ENCODE data around the gene EIF5A.

Gene EIF5A

DNA sequence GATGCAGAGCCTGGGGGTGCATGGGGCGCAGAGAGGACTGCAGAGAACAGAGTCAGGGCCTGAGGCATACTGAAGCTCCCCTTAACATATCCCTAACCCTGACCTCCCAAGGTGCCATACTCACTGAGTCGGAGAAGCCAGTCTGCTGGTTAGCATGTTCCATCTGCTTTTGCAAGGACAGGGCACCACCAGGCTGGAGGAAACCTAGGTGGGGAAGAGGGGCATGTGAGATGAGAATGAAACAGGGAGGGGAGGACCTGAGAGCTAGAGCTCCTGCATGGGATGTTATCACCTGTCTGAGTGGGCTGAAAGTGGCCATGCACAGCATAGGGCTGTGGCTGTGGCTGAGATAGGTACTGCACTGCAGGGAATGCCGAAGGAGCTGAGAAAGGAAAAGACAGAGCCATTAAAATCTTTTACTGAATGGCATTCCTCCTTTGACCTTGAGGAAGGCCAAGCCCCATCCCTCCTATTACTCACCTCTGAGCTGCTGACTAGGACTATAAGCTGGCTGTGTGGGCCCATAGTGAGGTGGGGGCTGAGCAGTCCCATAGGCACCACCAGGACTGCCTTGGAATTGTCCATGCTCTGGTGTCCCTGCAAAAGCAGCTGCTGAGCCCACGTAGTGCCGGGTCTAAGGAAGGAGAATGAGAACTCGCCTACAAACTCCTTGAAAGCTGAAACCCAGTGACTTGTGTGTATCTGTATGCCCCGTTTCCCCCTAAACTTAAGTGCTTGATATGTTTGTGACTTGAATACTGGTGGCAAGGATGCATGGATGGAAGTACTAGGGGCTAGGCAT, 5.9 kb downstream of the EIF5A start:
- DNase-seq (ENCODE audit: low read depth) = no peak

DNA sequence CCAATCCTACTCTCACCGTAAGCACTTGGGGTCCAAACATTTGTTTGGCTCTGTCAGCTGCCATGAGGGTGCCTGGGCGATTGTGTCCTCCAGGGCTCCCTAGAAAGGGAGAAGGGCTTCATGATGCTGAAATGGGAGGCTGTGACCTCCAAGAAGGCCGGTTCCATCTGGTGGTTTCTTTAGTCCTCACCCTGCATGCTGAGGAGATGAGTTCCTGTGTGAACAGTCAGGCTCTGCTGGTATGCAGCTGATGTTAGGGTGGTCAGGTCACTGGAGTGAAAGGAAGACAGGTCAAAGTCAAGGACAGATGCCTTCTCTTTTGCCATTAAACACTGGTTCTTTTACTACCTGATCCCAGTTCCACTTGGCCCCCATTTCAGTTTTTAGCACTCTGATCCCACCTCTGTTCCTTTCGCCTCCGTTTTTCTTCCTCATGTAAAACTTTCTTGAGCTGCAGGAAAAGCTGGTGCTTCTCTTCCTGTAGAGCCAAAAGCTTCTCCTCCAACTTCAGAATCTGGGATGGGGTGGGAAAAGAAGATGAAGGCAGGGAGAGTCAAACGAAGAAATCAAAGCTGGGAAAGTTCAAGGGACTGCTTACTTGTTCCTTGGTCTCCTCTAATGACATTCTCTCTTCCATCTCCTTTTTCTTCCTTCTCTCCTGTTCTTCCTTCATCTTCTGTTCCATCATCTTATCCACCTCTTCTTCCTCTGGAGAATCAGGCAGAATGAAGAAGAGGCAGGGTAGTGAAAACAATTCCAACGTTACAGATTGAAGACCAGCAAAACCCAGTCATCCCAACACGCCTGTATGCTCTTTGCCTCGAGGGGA, 6.7 kb downstream of the EIF5A start:
- DNase-seq (ENCODE audit: low read depth) = no peak

DNA sequence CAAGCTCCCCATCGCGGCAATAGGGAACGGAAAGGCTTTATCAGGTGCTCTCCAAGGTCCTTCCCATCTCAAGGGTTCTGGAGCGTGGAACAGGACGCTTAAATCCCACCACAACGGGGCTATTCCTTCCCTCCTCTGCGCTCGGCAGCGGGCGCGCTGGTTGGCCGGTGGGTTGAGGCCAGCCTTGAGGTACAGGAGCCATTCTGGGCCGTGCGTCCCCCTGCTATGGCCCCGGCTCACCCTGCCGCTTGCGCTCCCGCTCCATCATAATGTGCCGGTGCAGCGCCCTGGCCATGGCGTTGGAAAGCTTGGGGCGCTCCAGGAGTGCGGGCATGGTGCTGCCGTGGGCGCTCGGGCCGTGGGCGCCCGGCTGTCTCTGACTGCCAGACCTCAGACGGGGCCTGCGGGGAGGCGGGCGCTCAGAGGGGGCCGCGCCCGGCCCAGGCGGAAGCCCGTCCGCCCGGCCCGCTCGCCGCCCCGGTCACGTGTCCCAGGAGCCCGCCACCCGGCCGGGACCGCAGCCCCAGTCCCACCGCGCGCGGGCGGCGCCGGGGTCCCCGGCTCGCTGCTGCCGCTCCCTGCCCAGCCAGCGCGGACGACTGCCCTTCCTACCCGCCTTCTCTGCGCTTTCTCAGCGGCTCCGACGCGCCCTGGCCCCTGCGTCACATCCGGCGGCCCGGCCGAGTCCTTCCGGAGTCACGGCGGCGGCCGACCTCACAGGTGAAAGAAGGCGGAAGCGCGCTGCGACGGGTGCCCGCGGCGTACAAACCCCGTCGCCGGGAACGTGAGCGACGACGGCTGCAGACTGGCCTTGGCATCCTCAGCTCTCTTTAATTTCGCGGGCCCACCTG, 7.5 kb downstream of the EIF5A start, which contains the start of gene GPS2:
Gene GPS2, minus strand, starts transcription at position 642 of the 851 bp plus-strand sequence. Its CDS starts 308 bp downstream, at position 334.
- DNase-seq (ENCODE audit: low read depth) = peak; percentile 69

DNA sequence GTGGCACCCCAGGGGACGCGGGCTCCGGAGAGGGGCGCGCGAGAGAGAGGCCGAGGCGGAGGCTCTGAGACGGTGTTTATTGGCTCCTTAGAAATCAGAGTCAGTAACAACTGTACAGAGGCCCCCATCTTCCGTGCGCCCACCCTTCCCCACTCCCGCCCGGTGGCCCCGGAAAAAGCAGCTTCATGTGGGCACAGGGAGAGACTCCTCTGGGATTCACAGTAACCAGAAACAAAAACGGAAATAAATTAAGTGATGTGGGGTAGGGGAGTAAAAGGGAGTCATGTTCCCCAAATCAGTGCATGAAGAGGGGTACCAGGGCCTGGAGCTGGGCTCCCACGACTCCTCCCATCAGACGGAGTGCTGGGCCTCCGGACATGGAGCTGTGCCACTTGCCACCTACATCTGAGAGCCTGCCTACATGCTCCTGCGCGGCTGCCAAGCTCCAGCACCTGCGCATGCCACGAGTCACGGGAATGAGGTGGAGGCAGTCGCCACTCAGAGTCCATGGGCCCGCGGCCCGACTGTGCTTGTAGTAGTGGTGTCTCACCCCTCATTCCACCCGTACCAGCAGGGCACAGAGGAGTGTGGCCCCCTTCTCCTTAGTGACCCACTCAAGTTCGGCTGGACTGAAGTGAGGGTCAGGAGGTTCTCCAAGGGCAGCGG, 8.3 kb downstream of the EIF5A start:
- DNase-seq (ENCODE audit: low read depth) = no peak

DNA sequence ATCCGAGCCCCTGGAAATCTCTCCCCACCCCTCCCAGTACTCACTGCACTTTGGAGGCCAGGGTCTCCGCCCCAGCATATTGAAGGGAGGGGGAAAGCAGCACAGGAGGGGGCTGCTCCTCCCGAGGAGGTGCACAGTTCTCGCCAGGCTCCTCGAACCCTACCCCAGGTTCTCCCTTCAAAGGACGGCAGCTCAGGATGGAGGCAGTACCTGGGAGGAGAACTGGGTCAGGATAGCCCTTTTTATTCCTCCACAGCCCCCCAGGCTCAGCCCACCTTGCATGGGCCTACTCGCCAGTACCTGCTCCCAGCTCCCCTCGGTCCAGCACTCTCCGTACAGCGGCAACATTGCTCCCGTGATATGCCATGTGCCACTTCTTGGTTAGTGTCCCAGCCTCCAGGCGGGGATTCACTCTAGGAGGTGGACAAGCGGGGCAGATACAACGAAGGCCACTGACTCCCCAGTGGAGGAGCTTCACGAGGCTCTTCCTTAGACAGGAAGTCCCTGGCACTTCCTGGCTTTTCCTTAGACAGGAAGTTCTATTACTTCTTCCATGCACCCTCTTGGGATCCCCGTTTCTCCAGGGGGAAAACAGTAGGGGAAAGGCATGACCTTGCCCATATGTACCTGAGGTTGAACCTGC, 9.9 kb downstream of the EIF5A start:
- DNase-seq (ENCODE audit: low read depth) = no peak

DNA sequence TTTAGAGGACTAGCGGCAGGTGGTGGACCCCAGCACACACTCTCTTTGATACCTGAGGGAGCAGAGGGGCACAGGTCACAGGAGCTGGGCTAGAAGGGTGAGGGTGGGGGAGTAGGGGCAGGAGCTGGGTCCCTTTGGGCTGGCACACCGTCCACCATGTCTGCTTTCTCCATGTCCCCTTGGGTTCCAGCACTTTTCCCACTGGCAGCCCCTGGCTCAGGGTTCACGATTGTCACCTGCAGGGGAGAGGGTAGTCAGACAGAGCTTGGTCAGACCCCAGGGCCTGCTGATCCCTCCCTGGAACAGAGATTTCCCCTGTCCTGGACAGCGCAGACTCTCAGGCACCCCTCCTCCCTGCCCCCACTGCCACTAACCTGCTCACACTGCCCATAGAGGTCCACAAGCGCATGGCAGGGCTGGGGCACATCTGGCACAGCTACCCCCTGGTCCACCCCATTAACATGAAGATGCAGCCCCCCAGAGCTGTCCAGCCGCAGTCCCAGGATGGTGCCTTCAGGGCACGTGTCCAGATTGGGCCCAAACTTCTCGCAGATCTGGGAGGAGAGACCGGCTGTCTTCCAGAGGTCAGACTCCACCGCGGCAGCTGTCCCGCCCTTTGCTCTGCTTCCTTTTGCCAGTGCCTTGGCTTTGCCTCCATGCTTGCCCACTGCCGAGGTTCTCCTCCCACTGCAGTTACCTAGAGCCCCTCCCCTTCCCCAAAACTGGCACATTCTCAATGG, 10.9 kb downstream of the EIF5A start:
- DNase-seq (ENCODE audit: low read depth) = no peak

DNA sequence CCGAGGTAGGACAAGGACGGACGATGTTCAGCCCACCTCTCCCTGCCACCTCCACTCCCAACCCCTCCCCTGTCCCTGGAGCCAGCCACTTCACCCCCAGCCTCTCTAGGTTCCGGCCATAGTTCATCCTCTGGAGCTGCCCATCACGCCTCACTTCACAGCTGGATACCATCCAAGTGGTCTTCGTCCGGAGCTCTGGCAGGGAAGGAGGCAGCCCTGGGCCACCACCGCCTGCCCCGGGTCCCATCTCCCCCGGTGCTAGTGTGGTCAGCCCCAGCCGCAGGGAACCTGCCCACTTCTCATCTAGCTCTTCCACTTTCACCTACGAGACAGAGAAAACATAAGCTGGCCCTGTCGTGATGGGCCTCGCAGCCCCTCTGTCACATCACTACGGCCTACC, 14.0 kb downstream of the EIF5A start:
- DNase-seq (ENCODE audit: low read depth) = no peak

DNA sequence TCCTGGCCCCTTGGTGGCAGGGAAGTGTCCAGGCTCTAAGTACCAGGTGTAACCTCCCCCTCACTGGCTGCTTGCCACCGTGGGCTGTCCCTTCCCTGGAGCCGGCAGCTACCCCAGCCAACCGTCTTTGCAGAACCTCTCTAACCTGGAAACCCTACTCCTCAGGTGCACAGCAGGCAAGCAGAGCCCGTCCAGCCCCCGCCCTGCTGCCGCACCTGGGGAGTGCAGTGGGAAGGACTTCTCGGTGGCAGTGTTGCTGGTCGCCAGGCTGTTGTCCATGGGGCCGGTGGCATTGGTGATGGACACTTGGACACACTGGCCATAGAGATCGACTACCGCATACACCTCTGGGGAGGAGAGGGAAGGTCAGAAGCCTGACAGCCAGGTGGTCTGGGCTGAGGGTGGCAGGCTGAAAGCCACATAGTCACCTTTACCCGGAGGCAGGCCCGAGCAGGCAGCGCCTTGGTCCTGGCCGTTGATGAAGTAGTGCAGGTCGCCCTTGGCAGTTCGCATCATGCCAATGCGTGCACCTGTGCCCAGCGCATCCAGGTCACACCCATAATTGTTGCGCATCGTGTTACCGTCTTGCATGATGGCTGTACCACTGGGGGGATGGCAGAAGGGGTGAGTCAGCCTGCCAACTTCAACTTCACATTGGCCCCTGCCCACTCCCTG, 15.2 kb downstream of the EIF5A start:
- no peak for DNase-seq (ENCODE audit: low read depth)

DNA sequence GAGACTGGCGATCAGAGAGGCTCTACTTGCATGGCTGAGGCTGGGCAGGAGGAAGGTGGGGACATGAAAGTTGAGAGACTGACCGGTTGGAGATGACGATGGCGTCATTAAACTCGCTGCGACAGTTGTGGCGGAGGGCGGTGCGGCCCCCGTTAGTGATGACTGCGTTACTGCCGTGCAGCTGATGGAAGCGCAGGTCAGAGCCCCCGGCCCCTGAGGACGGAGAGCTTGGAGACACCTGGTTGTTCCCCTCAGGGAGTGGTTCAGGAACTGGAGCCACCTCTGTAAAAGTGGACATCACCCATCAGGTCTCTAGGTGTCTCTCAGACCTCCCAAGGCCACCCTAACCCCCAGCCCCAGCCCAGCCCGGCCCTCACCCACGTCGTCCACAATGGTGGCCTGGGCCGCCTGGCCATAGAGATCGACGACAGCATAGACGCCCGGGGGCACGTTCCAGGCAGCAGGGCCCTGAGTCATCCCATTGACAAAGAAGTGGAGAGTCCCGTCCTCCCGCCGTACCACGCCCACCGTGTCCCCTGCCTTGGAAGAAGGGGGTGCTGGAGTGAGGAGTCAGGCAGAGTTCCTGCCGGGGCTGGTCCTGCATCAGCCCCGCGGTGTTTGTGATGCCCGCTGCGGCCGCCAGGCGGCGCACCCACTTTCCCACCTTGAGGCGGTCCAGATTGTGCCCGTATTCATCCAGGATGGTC, 16.5 kb downstream of the EIF5A start:
- no peak for DNase-seq (ENCODE audit: low read depth)

DNA sequence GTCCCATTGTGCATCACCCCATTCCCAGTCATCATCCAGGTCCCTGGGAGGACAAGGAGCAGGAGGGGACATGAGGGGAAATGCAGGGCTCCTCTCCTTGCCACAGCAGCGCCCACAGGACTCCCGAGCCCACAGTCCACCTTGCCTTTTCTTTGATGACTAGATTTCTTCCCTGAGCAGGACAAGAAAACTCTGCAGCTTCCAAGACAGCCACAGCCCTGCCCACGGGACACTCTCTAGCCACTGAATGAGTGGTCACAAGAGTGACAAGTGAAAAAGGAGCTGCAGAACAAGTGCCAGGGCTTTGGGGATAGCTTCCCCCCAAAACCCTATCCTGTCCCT, 17.0 kb downstream of the EIF5A start:
- no peak for DNase-seq (ENCODE audit: low read depth)

DNA sequence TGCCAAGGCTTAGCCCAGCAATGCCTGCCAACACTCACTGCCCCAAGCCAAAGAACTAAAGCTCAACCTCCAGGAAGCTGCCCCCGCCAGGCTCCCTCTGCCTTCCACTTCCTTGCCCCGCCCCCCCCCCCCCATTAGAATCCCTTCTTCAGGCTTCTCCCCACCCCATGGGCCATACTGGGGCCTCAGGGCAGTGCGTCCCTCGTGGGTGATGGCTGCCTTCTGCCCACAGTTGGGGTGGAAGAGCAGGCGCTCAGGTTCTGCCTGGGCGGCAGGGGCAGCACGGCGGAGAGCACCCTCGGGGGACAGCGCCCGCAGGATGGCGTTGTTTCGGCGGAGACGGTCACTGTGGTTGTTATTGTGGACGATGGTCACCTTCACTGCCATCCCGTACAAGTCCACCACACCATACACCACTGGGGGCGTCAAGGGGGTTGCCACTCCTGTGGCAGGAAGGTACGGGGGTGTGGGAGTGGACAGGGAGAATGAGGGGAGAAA, 17.7 kb downstream of the EIF5A start:
- DNase-seq (ENCODE audit: low read depth) = no peak

DNA sequence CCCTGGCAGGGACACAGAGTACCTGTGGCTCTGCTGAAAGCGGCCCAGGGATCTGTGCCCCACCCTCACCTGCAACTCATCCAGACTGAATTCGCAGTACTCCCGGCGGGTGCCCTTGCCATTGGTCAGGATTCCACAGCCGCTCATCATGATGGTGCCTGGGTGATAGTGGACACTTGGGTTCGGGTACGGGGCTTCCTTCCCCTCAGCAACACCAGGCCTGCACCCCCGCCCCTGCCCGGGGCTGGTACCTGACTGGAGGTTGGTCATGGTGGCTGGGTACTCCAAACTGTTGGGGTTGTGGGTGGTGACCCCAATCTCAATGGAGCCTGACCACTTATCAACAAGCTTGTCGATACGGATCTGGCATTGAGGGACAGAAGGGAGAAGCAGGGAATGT, 18.8 kb downstream of the EIF5A start:
- no peak for DNase-seq (ENCODE audit: low read depth)

DNA sequence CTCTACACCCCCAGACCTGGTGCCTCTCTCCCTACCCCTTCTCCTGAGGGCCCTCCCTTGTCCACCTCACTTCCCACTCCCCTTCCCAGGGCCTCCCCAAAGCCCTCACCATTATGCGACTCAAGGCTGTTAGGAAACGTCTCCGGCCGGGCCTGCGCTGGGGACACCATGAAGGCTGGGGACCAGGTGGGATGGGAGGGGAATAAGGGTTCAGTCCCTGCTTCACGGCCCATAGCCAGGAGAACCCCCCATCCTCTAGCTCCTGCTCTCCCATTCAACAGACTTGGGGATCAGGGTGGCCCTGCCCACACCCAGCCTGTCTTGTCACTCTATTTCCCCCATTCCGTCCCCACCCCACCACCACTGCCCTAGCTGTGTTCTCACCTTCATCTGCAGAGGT, 19.6 kb downstream of the EIF5A start:
- no peak for DNase-seq (ENCODE audit: low read depth)

DNA sequence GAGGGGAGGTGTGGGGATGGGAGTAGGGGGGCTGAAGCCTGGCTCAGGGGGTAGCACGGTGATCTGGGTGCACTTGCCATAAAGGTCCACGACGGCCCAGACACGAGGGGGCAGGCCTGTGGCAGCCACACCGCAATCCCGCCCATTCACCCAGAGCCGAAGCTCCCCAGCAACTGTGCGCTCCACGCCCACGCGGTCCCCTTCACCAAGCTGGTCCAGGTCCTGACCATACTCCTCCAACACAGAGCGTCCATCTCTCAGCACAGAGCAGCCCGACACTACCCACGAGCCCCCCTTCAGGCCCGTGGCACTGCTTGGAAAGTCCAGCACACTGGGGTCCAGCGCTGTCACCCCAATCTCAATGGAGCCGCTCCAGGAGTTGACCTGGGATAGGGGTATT, 20.1 kb downstream of the EIF5A start:
- no peak for DNase-seq (ENCODE audit: low read depth)

DNA sequence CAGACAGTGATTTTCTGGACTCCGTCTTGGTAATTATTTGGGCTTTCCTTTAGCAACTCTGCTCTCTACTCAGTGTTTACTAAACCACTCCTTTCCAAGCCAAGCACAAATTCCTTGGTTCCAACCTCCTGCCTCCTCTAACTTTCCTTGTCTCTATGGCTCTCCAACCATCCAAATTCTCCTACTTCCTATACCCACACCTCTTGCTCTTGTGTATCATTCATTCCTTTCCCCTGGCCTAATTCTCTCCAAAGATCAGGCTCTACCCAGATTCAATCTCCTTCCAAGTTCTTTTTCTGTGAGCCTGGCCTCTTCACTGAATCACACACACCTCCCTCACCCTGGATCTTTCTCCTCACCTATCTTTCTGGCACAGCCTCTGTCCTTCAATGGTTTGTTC, 20.6 kb downstream of the EIF5A start:
- DNase-seq (ENCODE audit: low read depth) = no peak

DNA sequence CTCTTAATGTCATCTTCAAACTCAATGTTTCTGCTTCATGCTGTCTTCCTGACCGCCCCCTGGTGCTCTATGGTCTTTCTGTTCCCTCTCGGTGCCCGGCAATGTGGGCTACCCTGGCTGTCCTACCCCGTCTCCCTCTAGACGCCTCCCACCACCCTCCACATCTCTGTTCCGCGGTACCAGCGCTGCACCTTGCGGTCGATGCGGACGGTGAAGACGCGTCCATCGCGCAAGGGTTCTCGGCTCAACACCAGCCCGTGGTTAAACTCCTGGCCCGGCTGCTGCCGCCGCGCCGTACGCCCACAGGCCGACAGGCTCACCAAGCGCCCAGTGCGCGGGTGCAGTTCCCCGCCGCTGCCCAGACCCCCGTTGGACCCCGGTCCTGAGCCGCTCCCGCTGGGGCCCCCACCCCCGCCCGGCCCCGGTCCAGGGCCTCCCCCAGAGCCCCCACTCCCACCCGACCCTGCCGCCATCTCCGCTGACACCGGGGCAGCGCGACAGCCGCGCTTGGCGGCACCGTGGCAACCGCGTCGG, 21.5 kb downstream of the EIF5A start, which contains the start of gene NEURL4:
Gene NEURL4, minus strand, starts transcription at position 496 of the 534 bp plus-strand sequence. Its CDS starts 23 bp downstream, at position 473.
- DNase-seq (ENCODE audit: low read depth) = no peak

DNA sequence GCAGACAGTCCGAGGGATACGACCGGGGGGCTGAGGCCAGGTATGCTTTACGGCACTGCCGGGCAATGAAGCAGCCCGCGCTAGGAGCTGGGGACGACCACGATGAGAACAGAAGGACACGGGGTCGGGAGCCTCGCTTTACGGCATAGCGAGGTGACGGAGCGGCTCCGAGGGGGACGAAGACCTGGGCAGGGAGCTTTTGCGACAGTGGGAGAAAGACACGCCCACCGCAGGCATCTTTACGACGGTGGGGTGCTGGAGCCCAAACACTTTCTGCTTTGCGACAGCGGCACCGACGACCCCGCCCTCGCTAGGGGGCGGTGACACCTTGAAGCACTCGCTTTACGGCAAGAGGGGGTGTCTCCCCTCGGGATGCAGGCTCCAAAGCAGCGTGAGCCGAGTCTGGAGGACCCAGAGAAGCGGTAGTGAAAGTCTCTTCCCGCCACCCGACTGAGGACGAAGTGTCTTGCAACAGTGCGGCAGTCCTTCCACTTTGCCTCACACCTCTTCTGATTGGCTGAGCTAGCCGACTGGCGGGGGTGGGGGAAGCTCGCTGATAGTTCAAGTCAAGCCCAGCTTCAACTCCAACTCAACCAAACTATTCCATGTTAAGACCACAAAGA, 22.1 kb downstream of the EIF5A start:
- DNase-seq (ENCODE audit: low read depth) = peak; percentile 100

DNA sequence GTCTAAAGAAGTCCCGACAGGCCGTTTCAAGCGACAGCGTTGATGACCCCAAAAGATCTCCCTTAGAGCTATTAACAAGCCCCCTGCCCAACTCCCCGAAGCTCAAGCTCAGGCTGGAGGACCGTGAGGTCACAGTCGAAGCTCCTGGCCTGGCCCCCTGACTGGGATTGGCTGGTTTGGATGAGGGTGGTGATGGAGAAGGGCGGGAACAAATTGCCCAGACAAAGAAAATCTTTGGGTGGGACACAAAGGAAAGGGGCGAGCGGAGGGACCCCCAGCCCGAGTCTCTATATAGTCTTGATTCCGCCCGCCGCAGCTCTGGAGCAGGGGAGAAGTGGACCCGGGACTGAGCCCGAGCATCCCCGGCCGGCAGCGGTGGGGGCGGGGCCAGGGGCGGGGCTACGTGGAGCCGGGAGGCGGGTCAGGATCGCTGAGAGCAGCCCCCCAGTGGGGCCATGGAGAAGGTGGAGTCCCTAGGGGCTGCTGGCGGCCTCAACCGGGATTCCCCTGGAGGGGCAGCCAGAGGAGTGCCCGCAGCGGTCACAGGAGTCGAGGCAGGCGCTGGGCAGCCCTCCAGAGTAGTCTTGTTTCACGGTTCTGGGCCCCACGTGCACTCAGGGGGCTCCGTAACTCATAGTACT, 22.7 kb downstream of the EIF5A start:
- peak; percentile 68 for DNase-seq (ENCODE audit: low read depth)
